Activated gamma-delta T cell (primary cell): ENCODE results near the gene RAB11FIP3.
A peak's percentile ranks its signal among the peaks of the same experiment; 100 is the strongest.
"Not testable (repeated sequence)": the region's sequence is repeated elsewhere in the genome, so short reads cannot be mapped to it uniquely, and the experiment has no call there.

ENCODE experiments used
- DNase-seq: peaks from one replicate; lab custom pipeline; 2025; lab: John Stamatoyannopoulos, UW

RAB11FIP3 gene

DNA sequence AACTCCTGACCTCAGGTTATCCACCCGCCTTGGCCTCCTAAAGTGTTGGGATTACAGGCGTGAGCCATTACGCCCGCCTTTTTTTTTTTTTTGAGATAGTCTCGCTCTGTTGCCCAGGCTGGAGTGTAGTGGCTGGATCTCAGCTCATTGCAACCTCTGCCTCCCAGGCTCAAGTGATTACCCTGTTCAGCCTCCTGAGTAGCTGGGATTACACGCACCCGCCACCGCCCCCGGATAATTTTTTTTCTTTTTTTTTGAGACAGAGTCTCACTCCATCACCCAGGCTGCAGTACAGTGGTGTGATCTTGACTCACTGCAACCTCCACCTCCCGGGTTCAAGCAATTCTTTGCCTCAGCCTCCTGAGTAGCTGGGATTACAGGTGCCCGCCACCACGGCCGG, 3.3 kb upstream of the RAB11FIP3 start:
- not testable (repeated sequence) for DNase-seq

DNA sequence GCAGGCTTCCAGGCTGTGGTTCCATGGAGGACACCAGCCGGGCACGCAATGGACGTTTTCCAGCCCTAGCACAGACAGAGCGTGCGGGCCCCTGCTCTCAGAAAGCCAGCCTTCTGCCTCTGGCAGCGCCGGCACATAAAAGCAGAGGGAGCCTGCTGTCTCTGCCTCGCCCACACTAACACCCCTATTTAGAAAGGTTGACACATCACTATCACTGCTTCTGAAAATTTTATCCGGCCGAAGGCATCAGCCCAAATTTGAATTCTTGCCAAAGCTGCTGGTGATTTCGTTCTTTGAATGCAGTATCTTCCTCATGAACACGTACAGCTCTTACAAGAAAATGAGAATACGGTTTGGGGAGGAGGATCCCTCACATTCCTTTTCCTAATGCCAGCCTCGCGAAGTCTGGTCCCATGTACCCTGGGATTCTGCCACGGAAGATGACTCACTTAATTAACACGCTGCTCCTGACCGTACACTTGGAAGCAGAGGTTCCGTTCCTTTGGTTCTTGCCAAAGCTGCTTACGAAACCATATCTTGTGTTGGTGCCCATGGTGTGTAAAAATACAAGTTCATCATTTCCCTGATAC, 1.3 kb upstream of the RAB11FIP3 start:
- DNase-seq: no peak

DNA sequence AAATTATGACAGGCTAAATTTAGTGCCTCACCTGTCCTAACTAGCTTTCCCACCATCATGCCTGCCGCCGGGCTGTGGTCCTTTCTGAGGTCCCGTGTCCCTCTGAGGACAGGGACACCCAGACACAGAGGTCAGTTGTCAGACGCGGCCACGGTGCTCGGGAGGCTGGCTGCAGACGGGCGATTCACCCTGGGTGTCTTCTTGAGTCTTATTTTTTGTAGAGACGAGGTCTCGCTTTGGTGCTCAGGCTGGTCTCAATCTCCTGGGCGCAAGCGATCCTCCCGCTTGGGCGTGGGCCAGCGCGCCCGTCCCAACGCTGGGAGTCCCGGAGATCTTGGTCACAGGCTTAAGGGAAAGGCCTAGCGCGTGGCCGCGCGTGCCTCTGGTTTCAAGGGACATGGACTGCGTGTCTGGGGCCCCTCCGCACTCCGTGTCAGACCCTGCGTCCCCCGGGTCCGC, 797 bp upstream of the RAB11FIP3 start:
- DNase-seq: no peak

DNA sequence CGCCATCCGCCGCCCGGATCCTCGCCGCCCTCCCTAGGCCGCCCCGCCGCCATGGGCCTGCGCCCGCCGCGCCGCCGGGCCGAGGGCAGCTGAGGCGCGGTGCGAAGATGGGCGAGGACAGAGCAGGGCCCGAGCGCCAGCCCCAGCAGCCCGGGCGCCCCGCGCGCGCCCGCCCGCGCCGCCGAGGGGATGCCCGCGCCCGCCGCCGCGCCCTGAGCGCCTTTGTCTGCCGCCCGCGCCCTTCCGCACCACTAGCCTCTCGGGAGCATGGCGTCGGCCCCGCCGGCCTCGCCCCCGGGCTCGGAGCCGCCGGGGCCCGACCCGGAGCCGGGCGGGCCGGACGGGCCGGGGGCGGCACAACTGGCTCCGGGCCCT, 278 bp downstream of the RAB11FIP3 start:
- peak; percentile 57 for DNase-seq

DNA sequence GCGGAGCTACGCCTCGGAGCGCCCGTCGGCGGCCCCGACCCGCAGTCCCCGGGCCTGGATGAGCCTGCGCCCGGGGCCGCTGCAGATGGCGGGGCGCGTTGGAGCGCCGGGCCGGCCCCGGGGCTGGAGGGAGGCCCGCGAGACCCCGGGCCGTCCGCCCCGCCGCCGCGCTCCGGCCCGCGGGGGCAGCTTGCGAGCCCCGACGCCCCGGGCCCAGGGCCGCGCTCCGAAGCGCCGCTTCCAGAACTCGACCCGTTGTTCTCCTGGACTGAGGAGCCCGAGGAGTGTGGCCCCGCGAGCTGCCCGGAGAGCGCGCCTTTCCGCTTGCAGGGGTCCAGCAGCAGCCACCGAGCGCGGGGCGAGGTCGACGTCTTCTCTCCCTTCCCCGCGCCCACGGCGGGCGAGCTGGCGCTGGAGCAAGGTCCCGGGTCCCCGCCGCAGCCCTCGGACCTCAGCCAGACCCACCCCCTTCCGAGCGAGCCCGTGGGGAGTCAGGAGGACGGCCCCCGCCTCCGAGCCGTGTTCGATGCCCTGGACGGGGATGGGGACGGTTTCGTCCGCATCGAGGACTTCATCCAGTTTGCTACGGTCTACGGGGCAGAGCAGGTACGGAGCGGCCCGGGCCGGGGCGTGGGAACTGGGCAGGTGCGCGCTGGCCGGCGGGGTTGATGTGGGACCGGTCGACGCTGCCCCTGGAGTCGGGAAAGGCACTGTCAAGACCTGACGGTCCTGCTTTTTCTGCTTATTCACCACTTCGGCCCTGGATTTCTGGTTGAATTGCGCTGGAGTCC, 861 bp downstream of the RAB11FIP3 start:
- DNase-seq: no peak

DNA sequence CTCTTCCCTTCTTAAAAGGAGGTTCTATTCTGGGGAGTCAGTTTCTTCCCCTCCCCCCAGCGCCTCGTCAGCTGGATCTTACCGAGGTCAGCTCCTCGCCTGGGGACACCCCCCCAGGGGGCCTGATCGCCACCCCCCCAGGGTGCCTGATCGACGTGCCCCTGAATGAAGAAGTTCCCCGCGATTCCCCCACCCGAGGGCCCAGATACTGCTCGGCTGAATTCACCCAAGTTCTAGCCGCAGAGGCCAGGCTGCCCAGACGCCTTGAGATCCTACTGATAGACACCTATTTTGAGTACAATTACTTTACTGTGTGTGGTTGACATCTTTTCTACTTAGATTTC, 1.4 kb downstream of the RAB11FIP3 start:
- DNase-seq: no peak

DNA sequence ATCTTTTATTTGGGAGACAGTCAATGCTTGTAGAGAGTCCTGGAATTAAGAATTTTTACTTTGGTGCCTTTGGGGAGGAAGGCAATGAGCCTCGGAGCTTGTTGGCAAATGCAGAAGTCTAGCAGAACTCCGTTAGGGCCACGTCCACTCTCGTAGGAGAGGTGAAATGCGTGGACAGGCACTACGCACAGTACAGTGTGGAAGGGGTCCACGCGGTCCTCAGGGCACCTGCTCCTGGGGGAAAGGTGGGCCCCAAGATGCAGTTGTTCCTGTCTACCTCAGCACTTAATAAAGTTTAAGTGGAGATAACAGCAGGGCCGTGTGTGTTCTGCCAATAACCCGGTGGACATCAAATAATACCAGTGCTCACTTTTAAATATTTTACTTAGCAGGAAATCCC, 1.8 kb downstream of the RAB11FIP3 start:
- no peak for DNase-seq

DNA sequence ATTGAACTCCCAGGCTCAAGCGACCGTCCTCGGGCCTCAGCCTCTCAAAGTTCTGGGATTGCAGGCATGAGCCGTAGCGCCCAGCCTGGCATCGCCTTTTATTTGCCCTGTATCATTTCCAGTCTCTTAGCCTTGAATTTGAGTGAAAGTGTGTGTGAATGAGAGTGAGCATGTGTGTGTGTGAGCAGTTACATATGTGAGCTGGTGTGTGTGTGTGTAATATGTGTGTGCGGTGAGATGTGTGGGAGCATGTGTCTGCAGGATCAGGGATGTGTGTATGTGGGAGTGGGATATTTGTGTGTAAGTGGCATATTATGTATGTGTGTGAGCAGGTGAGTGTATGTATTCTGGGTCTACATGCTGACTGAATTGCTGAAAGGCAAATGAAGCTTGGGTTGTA, 5.5 kb downstream of the RAB11FIP3 start:
- DNase-seq: no peak

DNA sequence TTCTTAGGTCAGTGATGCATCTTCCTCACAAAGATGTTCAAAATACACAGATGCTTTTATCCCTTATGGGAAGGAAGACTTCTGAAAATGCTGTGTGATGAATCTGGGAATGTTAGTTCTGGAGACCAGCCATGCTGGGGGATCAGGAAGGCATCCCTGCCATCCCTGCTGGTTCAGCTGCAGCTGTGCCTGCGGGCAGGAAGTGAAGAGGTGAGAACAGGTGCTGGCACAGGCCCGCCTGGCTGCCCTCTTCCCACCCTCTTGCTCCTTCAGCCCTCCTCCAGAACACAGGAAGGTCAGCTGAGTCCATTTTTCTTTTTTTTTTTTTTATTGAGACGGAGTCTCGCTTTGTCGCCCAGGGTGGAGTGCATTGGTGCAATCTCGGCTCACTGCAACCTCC, 15.2 kb downstream of the RAB11FIP3 start:
- DNase-seq: no peak

DNA sequence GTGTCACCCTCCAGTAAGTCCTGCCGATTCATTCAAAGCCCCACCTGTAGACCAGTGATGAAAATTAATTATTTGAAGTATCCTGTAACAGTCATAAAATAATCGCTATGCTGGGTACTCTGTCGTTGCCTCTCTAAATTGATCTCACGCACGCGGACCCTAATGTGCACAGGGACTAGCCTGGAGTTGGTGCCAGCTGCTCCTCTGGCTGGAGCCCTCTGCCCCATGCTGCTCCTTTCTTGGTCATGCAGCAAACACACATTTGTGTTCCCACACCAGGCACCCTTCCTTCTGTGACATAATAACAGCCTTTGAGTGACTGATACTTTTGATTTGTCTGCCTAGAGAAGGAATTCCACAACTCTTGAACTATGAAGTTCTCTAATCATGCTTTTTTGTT, 16.0 kb downstream of the RAB11FIP3 start:
- DNase-seq: no peak

DNA sequence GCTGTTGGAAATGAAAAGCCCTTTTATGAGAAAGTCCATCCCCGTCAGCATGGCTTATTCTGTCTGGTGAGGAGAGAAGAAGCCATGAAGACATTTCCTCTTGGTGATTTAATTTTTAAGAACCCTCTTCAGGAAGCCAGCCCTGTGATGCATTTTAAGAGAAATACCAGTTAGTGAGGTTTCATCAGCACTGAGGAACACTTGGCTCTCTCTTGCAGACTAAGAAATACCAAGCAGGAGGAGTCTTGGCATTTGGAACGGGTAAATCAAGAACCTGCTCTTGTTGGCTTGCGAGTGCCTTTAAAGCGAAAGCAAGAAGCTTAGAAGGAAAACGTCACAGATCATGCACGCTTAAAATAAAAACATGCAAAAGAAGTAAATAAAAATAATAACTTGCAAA, 17.5 kb downstream of the RAB11FIP3 start:
- DNase-seq: no peak

DNA sequence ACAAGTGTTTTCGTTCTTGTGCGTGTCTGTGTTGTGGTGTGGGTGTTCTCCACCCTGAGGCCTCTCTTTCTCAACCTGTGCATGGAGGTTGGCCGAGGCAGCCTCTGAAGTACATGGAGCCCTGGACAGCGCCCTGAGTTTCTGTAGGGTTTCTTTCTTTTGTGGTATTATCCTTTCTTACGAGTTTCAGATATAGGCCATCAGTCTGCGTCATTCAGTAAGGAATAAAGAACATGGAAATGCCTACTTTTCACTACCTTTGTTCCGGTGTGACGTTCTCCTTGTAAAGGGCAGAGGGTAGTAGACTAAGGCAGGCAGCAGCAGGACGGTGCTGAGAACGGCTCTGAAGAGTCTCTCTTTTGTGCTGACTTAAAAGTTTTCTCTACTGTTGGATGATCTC, 18.6 kb downstream of the RAB11FIP3 start:
- no peak for DNase-seq

DNA sequence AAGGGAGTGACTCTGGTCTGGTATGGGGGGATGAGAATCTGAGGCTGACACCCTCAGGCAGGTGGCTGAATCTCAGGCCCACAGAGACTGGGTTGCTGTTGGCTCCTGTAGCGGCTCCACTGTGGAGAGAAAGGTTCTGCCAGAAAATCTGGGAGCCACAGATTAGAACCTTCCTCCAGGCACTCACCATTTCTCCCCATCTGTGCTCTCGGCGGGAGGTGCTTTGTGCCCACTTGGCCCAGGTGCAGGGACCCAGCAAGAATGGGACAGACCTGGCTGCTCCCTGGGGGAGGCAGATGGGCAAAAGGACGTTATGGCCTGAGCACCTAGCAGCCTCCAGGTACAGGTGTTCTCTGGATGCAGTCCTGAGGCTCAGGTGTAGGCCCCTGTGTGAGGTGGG, 20.1 kb downstream of the RAB11FIP3 start:
- DNase-seq: no peak

DNA sequence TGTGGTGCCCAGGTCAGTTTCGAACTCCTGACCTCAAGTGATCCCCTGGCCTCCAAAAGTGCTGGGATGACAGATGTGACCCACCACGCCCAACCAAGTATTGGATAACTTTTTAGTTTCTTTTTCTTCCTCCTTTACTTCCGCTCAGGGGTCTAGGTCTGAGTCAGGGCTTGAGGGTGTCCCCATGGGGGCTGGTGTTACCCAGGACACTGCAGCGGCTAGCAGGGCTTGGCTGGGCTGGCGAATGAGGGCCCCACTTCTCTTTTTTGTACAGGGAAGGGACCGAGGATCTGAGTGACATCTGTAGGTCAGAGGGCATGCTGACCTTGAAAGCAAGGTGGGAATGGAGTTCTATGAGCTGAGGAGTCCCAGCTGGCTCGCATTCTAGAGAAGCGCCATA, 24.9 kb downstream of the RAB11FIP3 start:
- no peak for DNase-seq

DNA sequence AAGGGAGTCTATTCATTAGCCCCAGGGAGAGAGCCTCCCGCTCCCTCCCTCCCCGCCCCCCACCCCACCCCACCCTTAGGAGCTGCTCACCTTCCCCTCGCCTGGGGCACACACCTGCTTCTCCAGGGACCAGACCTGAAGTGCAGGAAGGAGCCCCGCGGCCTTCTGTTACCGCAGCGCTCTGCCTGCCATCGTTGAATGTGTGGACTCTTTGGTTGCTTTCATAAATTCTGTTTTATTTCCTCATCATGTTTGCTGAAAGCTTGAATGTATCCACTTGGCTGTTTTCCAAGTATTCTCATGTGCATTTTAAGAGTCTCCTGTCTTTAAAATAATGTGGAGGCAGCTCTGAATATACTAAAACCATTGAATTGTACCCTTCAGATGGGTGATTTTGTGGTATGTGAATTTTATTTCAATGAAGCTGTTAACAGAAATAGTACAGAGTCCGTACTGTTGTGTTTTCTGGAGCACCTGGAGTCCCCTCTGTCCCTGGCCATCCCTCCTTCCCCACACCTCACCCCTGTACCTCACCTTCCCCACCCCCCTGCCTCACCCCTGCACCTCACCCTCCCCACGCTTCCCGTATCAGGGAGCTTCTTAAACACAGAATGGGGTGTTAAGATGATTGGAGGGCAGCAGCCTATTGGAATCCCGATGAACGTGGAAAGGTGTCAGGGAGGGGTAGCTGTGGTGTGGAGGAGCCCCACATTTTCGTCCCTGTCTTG, 25.5 kb downstream of the RAB11FIP3 start:
- DNase-seq: no peak

DNA sequence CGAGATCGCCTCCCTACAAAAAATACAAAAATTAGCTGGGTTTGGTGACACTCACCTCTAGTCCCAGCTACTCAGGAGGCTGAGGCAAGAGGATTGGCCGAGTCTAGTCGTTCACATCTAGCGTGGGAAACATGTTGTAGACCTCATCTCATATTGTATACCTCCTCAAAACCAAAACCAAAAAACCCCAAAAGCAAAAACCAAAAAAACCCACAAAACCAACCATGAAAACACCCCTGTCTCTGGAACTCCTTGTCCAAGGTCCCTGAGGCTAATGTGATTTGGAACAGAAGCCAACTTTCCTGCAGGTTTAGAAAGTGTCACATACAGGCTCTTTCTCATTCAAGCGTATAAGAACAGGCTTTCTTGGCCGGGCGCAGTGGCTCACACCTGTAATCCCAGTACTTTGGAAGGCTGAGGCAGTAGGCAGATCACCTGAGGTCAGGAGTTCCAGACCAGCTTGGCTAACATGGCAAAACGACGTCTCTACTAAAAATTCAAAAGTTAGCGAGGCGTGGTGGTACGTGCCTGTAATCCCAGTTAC, 29.0 kb downstream of the RAB11FIP3 start:
- DNase-seq: no peak

DNA sequence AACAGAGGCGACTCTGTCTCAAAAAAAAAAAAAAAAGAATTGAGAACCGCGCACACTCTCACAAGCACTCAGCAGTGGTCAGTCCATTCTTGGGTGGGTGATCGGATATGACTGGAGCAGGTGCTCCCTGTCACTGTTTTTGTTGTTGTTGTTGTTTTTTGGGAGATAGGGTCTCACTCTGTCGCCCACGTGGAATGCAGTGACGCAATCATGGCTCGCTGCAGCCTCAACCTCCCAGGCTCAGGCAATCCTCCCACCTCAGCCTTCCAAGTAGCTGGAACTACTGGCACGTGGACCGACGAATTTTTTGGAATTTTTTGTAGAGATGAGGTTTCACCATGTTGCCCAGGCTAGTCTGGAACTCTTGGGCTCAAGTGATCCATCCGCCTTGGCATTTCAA, 30.0 kb downstream of the RAB11FIP3 start:
- no peak for DNase-seq

DNA sequence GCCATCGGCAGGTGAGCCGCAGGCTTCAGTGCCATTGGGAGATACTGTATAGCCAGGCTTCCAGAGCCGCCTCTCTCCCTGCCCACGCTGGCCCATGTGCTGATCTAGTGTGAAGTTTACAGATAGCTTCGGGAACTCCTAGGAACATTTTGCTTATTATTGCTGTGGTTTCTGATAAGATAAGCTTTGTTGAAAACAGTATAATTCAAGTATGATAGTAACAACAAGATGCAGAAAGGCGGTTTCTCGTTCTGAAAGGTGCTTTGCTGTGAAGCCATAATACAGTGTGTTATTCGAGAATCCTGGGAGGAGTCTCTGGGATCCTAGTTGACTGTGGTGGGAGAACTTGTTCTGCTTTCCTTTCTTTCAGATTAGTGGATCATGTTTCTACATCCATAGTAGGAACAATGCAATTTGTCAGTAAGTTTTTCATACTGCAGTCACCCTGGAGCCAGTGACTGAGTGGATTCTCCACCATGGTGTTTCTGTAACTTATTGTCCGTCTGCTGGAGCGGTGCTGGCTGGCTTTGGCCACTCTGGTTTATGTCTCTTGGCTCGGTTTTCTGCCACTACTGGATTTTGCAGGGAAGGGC, 31.5 kb downstream of the RAB11FIP3 start:
- DNase-seq: no peak

DNA sequence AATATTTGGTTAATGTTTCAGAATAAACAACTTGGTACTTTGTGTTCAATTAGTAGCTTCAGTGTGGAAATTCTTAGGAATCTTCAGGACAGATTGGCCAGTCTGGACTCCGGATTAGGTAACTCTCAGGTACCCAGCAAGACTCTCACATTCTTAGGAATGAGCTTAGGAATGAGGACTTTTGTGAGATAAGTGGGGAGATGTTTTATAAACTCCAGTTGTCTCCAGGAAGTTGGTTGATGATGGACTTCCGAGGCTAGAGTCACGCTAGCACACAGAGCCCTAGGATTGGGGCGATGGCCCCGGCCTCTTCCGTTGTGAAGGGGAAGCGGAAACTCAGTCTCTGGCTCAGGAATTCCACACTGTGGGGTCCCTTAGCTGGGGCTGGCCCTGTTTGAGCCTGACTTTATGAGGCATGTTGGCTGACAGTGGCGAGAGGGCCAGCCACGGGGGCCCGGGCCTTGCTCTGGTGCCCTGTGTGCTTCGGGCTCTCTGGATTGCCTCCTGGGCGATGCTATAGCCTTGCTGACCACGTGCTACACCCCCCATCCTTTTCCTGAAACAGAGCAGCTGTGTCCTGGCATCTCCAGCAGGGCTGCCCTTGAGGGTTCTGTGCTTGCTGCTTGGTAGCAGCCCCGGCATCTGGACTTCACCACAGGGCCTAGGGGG, 32.4 kb downstream of the RAB11FIP3 start:
- DNase-seq: no peak

DNA sequence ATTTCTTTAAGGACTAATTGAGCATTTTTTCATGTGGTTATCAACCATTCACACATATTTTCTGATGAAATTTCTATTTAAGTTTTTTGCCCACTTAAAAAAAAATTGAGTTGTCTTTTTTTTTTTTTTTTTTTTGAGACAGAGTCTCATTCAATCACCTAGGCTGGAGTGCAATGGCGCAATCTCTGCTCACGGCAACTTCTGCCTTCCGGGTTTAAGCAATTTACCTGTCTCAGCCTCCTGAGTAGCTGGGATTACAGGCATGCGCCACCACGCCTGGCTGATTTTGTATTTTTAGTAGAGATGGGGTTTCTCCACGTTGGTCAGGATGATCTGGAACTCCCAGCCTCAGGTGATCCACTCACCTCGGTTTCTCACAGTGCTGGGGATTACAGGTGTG, 34.3 kb downstream of the RAB11FIP3 start:
- DNase-seq: no peak

DNA sequence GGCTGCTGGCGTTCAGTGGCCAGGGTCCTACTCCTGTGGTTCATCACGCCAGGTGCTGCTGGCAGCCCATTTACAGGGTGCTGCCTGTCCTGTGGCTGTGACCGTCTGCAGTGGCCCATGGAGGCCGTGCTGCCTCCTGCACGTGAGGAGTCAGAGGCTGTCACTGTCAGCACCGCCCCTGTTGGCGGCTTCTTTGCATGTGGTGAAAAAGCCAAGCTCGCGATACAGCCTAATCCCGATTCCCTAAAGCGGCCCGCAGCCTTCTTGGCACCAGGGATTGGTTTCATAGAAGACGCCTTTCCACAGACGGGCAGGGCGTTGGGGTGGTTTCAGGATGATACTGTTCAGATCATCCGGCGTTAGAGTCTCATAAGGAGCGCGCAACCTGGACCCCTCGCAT, 35.3 kb downstream of the RAB11FIP3 start:
- no peak for DNase-seq

DNA sequence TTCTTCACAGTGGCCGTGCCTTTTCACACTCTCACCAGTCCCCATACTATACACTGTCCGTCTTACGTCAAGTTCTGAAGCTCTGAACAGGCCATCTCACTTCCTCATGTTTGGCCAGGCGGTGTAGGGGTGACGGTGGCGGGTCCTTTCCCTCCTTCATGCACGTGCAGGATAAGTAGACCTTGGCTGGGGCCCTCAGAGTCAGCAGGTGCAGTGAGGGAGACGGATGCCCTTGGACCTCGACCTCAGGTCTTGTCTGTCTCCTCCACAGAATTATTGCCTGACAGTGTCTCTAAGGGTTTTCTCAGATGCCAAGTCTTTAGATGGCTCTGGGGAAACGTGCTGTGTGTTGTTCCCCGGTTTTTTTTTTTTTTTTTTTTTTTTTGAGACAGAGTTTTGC, 37.6 kb downstream of the RAB11FIP3 start:
- no peak for DNase-seq
